Osteocyte (in vitro differentiated cells): ENCODE data around the gene TRAPPC3L. TPM values are rescaled to one million over a fixed set of nuclear protein-coding genes. Genes with fewer than 3 reads are reported as not detected.

Experiments used
- DNase-seq: peaks from one replicate; pipeline ENCODE4 v3.0.0; 2021; ENCODE audit warnings: mixed read lengths; ENCODE audit not compliant: unreplicated experiment; ENCODE audit errors: extremely low spot score
- H3K27ac Mint-ChIP-seq: one replicate; pipeline ENCODE4 v1.8.0; 2021; ENCODE audit warnings: mild to moderate bottlenecking, mixed read lengths; ENCODE audit not compliant: unreplicated experiment
- H3K27me3 Mint-ChIP-seq: one replicate; pipeline ENCODE4 v1.8.0; 2021; ENCODE audit warnings: mixed read lengths; ENCODE audit not compliant: unreplicated experiment
- H3K36me3 Mint-ChIP-seq: one replicate; pipeline ENCODE4 v1.8.0; 2021; ENCODE audit warnings: mixed read lengths; ENCODE audit not compliant: unreplicated experiment
- H3K4me1 Mint-ChIP-seq: one replicate; pipeline ENCODE4 v1.8.0; 2021; ENCODE audit warnings: mixed read lengths; ENCODE audit not compliant: unreplicated experiment
- H3K4me3 Mint-ChIP-seq: one replicate; pipeline ENCODE4 v1.8.0; 2021; ENCODE audit warnings: mild to moderate bottlenecking, moderate library complexity, mixed read lengths; ENCODE audit not compliant: unreplicated experiment
- H3K9me3 Mint-ChIP-seq: one replicate; pipeline ENCODE4 v1.8.0; 2021; ENCODE audit warnings: mixed read lengths; ENCODE audit not compliant: unreplicated experiment
- CTCF ChIP-seq: fragments of 200-600 bp; sonication (generic); IDR thresholded peaks from 2 replicates; pipeline ENCODE4 v1.5.0; 2021; ENCODE audit warnings: antibody characterized with exemption, mild to moderate bottlenecking, moderate library complexity
- total RNA-seq: library from RNA; stranded (reverse); gene quantifications from 2 replicates; pipeline ENCODE4 v1.2.1, GENCODE V29; 2021

TRAPPC3L gene
- total RNA-seq, 1 donor from 2014 or later, result not detected

GRCh38 chr6:116564921-116565872 lies 19.7 kb upstream of the TRAPPC3L start:
- Mint-ChIP-seq H3K27ac (no peak overlapping the region), H3K36me3 (no peaks in the 10 kb centered on the region), H3K4me3 (no peak overlapping the region), H3K27me3 (peaks cover 22% of the 10 kb centered on the region), H3K9me3 (no peaks in the 10 kb centered on the region), H3K4me1 (peaks cover 6% of the 10 kb centered on the region)
- TF ChIP-seq CTCF, result no peak
- DNase-seq, result no peak

GRCh38 chr6:116564311-116564710 lies 18.8 kb upstream of the TRAPPC3L start:
- H3K9me3 Mint-ChIP-seq, result no peaks in the 10 kb centered on the region
- no peaks in the 10 kb centered on the region for H3K36me3 Mint-ChIP-seq
- DNase-seq, result no peak
- no peak overlapping the region for H3K27ac Mint-ChIP-seq
- no peak for TF ChIP-seq CTCF
- peaks cover 22% of the 10 kb centered on the region for H3K27me3 Mint-ChIP-seq
- no peaks in the 10 kb centered on the region for H3K4me1 Mint-ChIP-seq
- no peak overlapping the region for H3K4me3 Mint-ChIP-seq

- no peak overlapping the region for H3K4me3 Mint-ChIP-seq
- DNase-seq, result no peak
- no peaks in the 10 kb centered on the region for H3K36me3 Mint-ChIP-seq
- peaks cover 22% of the 10 kb centered on the region for H3K27me3 Mint-ChIP-seq
- no peaks in the 10 kb centered on the region for H3K9me3 Mint-ChIP-seq
- no peak for TF ChIP-seq CTCF
- H3K27ac Mint-ChIP-seq, result no peak overlapping the region
- H3K4me1 Mint-ChIP-seq, result no peaks in the 10 kb centered on the region
These were observed 18.3 kb upstream of the TRAPPC3L start for GRCh38 chr6:116563830-116564229.

GRCh38 chr6:116562614-116563013 lies 17.1 kb upstream of the TRAPPC3L start:
- H3K4me3 Mint-ChIP-seq, result no peak overlapping the region
- H3K4me1 Mint-ChIP-seq, result peaks cover 4% of the 10 kb centered on the region
- DNase-seq, result no peak
- H3K27me3 Mint-ChIP-seq, result peaks cover 20% of the 10 kb centered on the region
- no peak overlapping the region for H3K27ac Mint-ChIP-seq
- no peaks in the 10 kb centered on the region for H3K9me3 Mint-ChIP-seq
- no peak for TF ChIP-seq CTCF
- no peaks in the 10 kb centered on the region for H3K36me3 Mint-ChIP-seq

- H3K36me3 Mint-ChIP-seq, result no peaks in the 10 kb centered on the region
- H3K4me3 Mint-ChIP-seq, result no peak overlapping the region
- H3K9me3 Mint-ChIP-seq, result no peaks in the 10 kb centered on the region
- H3K4me1 Mint-ChIP-seq, result peaks cover 4% of the 10 kb centered on the region
- H3K27ac Mint-ChIP-seq, result no peak overlapping the region
- TF ChIP-seq CTCF, result no peak
- H3K27me3 Mint-ChIP-seq, result peaks cover 19% of the 10 kb centered on the region
- DNase-seq, result no peak
These were observed 16.5 kb upstream of the TRAPPC3L start for GRCh38 chr6:116562019-116562403.
